Ishikawa (cell line): ENCODE results near the gene POLR2L.

Experiments
- CEBPB ChIP-seq: IDR thresholded peaks from 2 replicates; pipeline ENCODE4 v1.6.1; 2012
- CREB1 ChIP-seq: IDR thresholded peaks from 2 replicates; pipeline ENCODE4 v1.6.1; 2012; ENCODE audit warnings: low read depth
- EP300 ChIP-seq: IDR thresholded peaks from 2 replicates; pipeline ENCODE4 v1.6.1; 2012; ENCODE audit warnings: borderline replicate concordance
- FOXM1 ChIP-seq: IDR thresholded peaks from 2 replicates; pipeline ENCODE4 v1.6.1; 2012; ENCODE audit warnings: low read depth, borderline replicate concordance
- RAD21 ChIP-seq: IDR thresholded peaks from 2 replicates; pipeline ENCODE4 v1.6.1; 2012; ENCODE audit warnings: low read depth
- TAF1 ChIP-seq: IDR thresholded peaks from 2 replicates; pipeline ENCODE4 v1.6.1; 2012; ENCODE audit warnings: low read depth, mild to moderate bottlenecking
- TEAD4 ChIP-seq: IDR thresholded peaks from 2 replicates; pipeline ENCODE4 v1.6.1; 2012
- YY1 ChIP-seq: IDR thresholded peaks from 2 replicates; pipeline ENCODE4 v1.6.1; 2012; ENCODE audit warnings: low read depth
- TF ChIP-seq, protein P1 (sequence below): IDR thresholded peaks from 2 replicates; pipeline ENCODE4 v1.6.1; 2012

DNA sequence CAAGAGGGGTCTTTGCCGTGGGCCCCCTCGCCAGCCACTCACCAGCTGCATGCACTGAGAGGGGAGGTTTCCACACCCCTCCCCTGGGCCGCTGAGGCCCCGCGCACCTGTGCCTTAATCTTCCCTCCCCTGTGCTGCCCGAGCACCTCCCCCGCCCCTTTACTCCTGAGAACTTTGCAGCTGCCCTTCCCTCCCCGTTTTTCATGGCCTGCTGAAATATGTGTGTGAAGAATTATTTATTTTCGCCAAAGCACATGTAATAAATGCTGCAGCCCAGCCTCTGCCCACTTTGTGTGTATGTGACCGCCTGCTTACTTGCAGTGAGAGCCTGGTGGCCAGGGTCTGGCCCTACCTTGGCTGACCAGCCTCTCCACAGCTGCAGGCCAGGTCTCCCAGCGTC, 17.4 kb downstream of the POLR2L start:
- TF ChIP-seq CEBPB (no peak), EP300 (no peak), TAF1 (no peak), RAD21 (no peak), CREB1 (no peak), TEAD4 (no peak), FOXM1 (no peak), YY1 (no peak)
- TF ChIP-seq, protein P1, sequence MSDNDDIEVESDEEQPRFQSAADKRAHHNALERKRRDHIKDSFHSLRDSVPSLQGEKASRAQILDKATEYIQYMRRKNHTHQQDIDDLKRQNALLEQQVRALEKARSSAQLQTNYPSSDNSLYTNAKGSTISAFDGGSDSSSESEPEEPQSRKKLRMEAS = no peak
